NCI-H526 treated with DMSO at 0.1 percent for 48 hours (cell line): Measurements from ENCODE around the gene PHACTR1.

Experiments used
- DNase-seq: peaks from one replicate; lab custom pipeline; 2025; lab: John Stamatoyannopoulos, UW

The PHACTR1 gene

DNA sequence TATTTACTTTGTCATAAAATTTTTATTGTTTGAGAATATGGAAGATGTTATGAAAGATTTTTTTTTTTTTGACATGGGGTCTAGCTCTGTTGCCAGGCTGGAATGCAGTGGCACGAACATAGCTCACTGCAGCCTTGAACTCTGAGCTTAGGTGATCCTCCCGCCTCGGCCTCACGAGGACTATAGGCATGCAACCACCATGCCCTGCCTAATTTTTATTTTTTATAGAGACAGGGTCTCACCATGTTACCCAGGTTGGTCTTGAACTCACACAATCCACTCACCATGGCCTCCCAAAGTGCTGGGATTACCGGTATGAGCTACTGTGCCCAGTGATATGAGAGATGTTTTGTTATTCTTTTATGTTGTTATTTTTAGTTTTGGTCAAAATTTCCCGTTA is 316.0 kb downstream of the PHACTR1 start:
- no peak for DNase-seq

DNA sequence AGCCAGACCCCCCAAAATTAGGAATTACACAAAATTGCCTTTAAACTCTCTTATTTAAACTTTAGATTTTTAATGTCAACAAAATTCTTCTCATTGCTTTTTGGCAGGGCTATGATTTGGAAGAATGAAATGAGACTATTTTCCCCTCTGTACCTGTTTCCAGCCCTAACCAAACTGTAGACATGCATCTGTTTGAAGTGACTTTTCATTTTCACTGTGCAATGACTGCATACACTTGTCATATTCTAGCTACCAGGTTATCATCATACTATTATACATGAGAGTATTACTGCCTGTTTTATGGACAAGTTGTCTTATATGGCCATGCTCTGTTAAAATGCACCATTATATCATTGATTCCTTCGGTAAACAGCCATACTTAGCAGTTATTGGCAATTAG is 316.6 kb downstream of the PHACTR1 start:
- DNase-seq: no peak

- DNase-seq: no peak
Measured at GRCh38 chr6:13034316-13034715, 317.7 kb downstream of the PHACTR1 start.

DNA sequence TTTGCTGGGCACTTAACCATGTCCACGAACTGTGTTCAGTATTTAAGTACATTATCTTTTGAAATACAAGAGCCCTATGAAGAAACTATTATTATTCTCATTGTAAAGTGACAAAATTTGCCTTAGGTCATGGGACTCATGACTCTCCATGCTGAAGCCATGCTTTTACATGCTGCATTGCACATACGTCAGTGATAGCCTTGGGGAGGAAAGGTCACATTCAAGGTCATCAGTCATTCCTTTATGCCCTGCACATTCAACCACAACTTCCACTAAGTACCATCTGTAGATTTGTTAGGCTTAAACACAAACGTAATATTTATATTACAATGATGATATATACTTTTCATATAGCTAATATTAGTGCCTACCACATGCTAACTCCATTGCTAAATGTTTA is 319.0 kb downstream of the PHACTR1 start:
- no peak for DNase-seq

GRCh38 chr6:13038315-13038714 is 321.7 kb downstream of the PHACTR1 start:
- no peak for DNase-seq

DNA sequence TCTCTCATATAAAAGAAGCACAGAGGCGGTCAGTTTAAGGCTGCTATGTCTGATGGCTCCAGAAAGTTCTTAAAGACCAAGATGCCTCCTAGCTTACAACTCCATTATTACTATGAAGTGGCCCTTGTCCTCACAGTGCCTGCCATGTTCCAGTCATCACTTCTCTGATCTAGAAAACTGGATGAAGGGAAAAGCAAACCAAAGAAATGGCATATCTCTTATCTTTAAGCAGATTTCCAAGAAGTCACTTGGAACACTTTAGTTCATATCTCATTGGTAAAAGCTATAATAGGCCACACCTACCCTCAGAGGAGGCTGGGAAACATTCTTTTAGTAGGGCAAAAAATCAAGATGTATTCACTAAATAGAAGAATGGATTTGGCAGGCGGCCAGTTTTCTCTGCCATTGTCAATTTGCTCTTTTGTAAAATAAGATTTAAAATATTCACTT is 322.2 kb downstream of the PHACTR1 start:
- DNase-seq: no peak

DNA sequence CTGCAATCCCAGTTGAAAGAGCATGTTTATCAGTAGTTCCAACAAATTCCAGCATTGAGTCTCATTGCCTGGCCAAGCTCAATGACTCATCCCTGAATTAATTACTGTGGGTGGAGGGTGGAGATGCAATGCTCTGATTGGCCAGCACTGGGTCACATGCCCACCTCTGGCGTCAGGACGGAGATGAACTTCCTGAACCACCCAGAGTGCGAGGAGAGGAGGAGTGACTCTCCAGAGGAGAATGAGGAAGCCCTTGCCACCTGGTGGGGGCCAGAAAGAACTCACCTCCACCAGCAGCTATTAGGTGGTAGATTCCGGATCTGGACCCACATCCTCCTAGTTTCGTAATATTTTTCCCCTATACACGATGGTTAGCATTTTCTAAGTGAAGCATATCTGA is 327.8 kb downstream of the PHACTR1 start:
- no peak for DNase-seq

GRCh38 chr6:13044896-13045295 is 328.3 kb downstream of the PHACTR1 start:
- no peak for DNase-seq

- no peak for DNase-seq
Measured at GRCh38 chr6:13045676-13046075, 329.1 kb downstream of the PHACTR1 start.

- DNase-seq: no peak
Measured at GRCh38 chr6:13046084-13046483, 329.5 kb downstream of the PHACTR1 start.

GRCh38 chr6:13048113-13048512 is 331.5 kb downstream of the PHACTR1 start:
- DNase-seq: no peak

DNA sequence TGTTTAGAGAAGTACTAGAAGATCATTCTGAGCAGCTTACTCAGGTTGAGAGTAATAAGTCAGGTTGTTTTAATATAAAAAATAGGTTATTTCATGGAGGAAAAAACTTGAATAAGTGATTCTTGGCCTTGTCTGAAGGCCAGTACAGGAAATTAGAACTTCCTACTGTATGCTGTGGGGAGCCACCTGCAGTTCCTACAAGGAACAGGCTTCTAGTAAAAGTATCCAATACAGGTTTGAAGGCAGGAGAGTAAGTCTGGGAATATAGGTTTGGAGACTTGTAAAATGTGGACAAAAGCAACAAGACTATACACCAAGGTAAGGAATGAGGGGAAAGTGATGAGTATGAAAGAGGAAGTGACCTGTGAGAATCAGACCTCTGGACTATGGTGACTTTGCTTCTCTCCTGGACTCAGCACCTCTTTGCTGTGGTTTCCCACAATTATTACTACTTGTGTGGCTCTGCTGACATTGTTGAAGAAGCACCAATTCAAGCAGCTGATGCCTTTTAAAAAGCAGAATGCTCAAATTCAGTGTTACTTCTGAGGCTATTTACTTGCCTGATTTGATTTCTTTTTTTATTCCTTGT is 333.2 kb downstream of the PHACTR1 start:
- DNase-seq: no peak

DNA sequence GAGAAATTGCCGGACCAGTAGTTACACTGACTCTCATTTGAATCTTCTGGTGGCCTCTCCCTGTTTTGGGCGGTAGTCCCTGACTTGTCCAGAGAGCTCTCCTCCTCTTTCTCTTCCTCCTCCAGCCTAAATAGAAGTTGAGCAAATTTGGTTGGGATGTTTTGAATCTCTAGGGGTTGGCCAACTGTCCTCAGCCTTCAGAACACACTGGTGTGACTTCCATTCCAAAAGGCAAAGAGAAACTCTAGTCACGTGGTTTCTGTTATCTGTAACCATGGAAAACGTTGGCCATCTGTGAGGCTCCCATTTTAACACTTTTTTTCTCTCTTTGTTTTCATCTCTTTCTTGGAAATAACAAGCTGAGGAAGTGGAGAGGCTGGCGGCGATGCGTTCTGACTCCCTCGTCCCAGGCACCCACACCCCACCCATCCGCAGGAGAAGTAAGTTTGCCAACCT is 336.5 kb downstream of the PHACTR1 start:
- DNase-seq: no peak

DNA sequence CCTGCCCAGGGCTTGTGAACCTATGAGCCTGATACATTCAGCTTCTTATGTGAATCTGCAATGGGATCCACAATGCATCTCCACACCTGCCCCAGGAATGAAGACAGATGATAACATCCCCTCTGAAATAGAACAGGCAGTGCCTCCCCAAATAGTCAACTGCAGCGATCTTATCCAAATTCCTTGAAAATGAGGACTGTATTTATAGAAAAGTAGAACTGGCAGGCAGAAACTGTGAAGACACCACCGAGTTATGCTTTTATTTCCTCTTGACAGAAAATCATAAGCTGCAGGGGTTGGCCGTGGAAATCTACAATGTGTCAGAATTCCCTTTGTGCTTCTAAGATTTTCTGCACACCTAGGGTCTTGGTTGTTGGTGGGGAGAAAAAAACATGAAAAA is 341.5 kb downstream of the PHACTR1 start:
- no peak for DNase-seq

DNA sequence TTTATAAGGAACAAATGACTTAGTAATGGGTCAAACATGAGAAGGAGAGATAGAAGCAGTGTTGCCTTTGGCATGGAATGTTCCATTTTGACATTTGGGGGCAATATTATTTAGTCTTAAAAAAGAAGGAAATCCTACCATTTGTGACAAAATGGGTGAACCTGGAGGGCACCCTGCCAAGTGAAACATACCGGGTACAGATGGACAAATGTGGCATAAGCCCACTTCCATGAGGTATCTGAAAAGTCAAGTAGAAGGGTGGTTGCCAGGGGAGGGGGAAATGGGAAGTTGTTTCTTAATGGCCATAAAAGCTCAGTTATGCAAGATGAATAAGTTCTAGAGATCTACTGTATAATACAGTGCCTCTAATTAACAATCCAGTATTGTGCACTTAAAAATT is 342.5 kb downstream of the PHACTR1 start:
- DNase-seq: no peak

- DNase-seq: no peak
Measured at GRCh38 chr6:13063300-13063918, 346.8 kb downstream of the PHACTR1 start.

DNA sequence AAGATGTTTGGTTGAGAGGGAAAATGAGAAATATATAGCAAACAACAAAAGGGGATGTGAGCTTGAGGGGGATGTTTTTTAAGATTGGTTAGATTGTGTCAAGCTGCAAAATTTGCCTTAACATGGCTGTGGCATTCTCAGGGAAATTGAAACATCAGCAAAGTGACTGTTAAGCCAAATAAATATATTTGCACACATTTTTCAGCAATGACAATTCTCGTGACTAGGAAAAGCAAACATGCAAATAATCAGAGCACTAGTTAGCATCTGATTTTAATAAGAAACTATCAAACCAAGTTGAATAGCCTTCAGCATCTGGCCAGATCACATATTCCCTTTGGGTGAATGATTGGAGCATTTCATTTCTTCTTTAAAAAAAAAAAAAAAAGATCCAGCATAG is 349.0 kb downstream of the PHACTR1 start:
- peak; percentile 76 for DNase-seq

DNA sequence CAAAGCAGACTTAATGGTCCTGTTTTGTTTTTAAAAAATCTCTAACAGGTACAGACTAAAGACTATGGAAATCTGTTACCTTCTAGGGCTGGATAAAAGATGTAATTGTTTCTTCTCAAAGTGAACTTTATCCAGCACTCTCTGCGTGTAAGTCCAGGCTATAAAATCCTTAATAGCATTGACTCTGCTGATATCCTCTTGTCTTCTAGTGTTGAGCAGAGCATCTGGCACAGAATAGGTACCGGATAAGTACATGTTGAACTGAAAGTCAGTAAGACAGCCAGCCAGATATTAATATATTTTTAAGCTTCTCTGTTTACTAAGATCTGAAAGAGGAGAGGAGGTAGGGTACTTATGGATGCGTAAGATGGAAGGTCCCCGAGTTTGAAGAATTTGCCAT is 349.5 kb downstream of the PHACTR1 start:
- DNase-seq: no peak

GRCh38 chr6:13066820-13067219 is 350.3 kb downstream of the PHACTR1 start:
- DNase-seq: no peak

GRCh38 chr6:13068586-13069210 is 352.1 kb downstream of the PHACTR1 start:
- no peak for DNase-seq

- no peak for DNase-seq
Measured at GRCh38 chr6:13071550-13072345, 355.2 kb downstream of the PHACTR1 start.

DNA sequence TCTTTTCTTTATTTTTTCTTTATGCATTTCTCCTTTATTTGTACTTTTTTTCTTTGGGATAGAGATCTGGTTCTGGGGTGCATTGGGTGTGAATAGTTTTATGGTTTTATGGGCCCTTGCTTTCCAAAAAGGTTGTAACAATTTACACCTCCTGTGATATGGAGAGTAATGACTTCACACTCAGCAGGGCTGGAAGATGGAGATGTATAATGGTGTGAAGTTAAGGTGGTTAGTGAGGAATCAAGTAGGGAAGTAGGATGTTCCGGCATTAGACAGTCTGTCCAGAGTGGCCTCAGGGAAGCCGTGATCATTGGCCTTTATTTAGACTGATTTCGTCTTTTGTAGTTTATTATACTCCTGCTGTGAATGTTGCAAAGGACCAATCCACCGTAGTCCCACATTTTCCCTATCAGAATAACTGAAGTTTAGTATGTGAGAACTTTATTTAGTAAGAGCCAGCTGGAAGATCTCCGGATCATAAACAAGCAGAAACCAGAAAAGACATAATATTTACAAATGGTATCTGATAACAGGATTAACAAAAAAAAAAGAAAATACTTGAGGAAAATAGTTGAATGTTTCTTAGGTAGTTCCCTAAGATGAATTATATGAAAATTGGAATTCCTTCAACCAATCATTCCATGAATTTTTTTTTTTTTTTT is 356.2 kb downstream of the PHACTR1 start:
- DNase-seq: no peak
